Measurements from ENCODE around the gene ADAMTS2. TPM values are rescaled to one million over a fixed set of nuclear protein-coding genes. Genes with fewer than 3 reads are reported as not detected.

Gene ADAMTS2
- polyA plus RNA-seq, 3 donors from 2014 or later, result 0.03 TPM; not detected in 2

DNA sequence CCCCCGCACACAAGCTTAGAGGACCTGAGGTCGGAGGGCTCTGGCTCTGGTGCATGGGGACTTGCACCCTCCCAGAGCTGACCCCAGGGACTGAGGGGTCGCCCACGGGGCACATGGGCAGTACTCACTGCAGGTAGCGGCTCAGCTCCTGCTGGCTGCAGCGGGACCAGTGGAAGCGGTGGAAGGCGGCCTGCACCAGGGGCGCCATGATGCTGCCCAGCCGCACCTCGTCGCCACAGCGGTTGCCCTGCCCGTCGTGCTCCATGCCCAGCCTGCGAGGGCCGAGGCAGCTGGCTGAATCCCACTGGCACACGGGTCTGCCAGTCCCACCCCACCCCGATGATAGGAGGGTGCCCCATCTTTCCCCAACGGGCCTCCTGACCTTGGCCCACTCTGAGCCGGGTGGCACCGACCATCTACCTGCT lies 191.3 kb downstream of the ADAMTS2 start:
- H3K4me3 Mint-ChIP-seq, result no peak overlapping the region
- no peak overlapping the region for H3K27ac Mint-ChIP-seq
- no peaks in the 10 kb centered on the region for H3K36me3 Mint-ChIP-seq
- peaks cover 3 to 4% (median 3%) of the 10 kb centered on the region in 3 donors for H3K27me3 Mint-ChIP-seq (ENCODE audit: low read depth in 3 of 3)
- H3K4me1 Mint-ChIP-seq, result no peaks in the 10 kb centered on the region
- DNase-seq, result no peak
- peaks cover 0 to 2% (median 0%) of the 10 kb centered on the region in 6 donors for H3K9me3 Mint-ChIP-seq

DNA sequence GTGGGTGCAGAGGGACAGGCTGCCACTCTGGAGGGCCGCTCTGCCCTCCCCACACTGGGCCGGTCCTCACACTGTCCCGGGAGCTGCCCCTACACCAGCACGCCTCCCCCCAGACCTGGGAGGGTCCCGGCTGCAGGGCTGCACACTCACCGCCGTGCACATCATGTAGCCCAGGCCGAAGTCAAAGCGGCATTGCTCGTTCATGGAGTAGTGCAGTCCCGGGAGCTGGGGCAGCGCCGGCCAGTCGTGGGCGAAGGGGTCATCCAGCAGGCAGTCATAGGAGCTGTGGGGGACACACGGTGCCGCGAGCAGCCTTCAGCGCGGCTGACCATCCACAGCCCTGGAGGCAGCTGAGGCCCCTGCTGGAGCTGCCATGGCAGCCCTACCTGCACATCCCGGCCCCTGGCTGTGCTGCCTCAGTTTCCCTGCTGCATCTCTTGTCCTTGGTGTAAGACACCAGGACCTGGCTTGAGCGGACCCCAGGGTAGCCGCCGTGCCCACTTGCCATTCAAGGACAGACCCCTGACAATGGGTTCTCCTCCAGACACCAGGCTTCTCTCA lies 191.8 kb downstream of the ADAMTS2 start:
- Mint-ChIP-seq H3K4me1 (no peaks in the 10 kb centered on the region), H3K36me3 (no peaks in the 10 kb centered on the region), H3K9me3 (peaks cover 0 to 2% (median 0%) of the 10 kb centered on the region in 6 donors), H3K27ac (no peak overlapping the region), H3K27me3 (ENCODE audit: low read depth in 3 of 3) (peaks cover 1 to 4% (median 3%) of the 10 kb centered on the region in 3 donors), H3K4me3 (no peak overlapping the region)
- no peak for DNase-seq

DNA sequence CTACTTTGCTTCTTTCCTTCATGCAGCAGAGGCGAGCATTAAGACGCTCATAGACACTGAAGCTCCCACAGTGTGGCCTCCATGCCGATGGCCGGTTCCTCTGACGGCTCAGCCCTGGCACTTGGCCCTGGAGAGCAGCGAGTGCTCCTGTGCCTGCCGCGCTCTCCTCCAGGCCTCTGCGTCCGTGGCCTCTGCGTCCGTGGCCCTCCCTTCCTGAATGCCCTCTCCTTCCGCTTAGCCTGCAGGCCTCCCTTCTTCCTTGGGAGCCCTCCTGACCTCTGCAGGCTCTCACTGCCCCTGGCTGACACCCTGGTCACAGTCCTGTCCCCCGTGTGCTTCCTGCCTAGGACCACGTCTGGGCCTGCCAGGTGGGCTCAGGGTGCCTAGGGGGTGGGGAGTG lies 192.3 kb downstream of the ADAMTS2 start:
- no peaks in the 10 kb centered on the region for H3K4me1 Mint-ChIP-seq
- H3K4me3 Mint-ChIP-seq, result no peak overlapping the region
- peaks cover 0 to 2% (median 0%) of the 10 kb centered on the region in 6 donors for H3K9me3 Mint-ChIP-seq
- no peak overlapping the region for H3K27ac Mint-ChIP-seq
- no peaks in the 10 kb centered on the region for H3K36me3 Mint-ChIP-seq
- H3K27me3 Mint-ChIP-seq (ENCODE audit: low read depth in 3 of 3), result peaks cover 1 to 4% (median 3%) of the 10 kb centered on the region in 3 donors
- DNase-seq, result no peak

DNA sequence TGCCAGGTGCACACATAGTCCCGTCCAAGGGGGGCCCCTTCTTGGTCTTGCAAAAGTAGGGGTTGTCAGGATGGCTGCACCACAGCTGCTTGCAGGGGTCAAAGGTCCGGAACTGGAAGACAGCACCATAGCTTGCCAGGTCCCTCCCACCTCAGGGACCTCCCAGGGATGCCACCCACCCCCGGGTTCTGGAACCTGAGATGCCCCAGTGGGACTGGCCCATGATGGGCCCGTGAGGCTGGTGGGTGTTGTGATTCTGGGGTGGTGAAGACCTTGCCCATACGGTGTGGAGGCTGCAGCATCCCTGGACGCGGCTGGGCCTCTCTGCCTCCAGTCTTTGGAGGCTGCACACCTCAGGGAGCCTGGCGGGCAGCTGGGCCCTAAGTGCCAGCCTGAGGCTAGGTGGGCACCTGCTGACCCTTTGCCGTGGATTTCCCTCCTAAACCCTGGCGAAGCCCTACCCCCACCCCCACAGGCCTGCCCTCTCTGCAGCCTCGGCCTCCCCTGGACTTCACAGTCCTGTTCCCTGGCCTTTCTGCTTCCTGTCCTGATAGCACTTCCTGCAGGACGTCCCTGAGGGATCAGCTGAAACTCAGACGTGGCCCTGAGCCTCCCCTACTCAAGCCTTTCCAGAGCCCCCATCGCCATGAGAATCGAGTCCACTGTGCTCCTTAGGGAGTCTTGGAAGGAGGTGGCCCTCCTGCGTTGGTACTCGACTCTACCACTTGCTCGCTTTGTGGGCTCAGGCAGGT lies 192.9 kb downstream of the ADAMTS2 start:
- Mint-ChIP-seq H3K4me3 (no peak overlapping the region), H3K36me3 (no peaks in the 10 kb centered on the region), H3K27ac (no peak overlapping the region), H3K9me3 (peaks cover 0 to 2% (median 0%) of the 10 kb centered on the region in 6 donors), H3K27me3 (ENCODE audit: low read depth in 3 of 3) (peaks cover 1 to 3% (median 2%) of the 10 kb centered on the region in 3 donors), H3K4me1 (no peaks in the 10 kb centered on the region)
- DNase-seq, result no peak

DNA sequence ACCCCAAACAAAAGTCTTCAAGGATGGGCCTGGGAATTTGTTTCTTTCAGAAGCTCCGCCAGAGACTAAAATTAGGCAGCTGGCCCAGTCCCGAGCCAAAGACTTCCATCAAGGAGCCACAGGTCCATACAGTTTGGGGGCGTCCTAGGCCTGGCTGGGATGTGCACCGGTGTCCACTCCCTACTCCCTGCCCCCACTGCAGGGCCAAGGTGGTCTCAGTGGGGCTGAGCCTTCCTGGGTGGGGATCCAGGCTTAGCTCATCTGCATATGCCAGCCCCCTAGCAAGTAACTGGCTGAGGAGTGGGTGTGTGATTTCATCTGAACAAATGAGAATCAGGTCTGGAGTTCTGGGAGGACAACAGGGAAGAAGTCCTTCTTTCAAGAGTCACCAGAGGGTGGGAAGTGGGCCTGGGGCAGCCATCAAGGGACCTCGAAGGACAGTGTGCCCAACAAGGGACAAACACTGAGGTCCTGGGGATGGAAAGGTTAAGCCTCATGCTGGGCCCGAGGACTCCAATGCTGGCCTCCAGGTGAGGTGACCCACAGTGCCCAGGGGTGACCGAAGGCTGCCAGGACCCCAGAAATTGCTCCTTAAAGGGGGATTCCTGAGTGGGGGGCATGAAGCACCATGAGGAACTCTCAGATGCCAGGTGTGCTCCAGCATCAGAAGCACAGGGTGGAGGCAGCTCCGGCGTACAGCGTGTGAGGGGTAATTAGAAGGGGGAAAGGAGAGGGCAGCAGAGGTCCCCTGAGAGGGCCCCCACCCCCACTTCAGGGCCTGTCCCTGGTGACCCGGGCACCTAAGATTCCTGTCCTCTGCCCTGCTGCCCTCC lies 193.8 kb downstream of the ADAMTS2 start:
- H3K4me3 Mint-ChIP-seq, result no peak overlapping the region
- H3K27ac Mint-ChIP-seq, result no peak overlapping the region
- H3K9me3 Mint-ChIP-seq, result peaks cover 0 to 2% (median 0%) of the 10 kb centered on the region in 6 donors
- peaks cover 1 to 3% (median 2%) of the 10 kb centered on the region in 3 donors for H3K27me3 Mint-ChIP-seq (ENCODE audit: low read depth in 3 of 3)
- no peaks in the 10 kb centered on the region for H3K4me1 Mint-ChIP-seq
- no peaks in the 10 kb centered on the region for H3K36me3 Mint-ChIP-seq
- no peak for DNase-seq

DNA sequence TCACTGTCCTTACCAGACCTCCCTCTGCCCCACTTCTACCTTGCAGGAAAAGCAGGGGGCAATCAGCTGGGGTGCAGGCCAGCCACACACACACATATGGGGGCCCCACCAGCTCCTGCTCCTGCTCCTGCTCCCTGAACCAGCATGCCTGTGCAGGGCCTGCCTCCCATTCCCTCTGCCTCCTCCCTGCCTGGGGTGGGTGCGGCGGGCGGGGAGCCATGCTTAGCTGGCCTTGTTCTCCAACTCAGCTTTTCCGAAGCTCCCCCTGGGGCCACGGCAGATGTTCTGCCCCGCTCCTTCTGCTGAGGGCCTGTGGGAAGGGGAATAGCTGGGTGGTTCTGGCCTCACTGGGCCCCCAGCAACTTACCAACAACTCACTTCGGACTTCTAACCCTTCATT lies 195.2 kb downstream of the ADAMTS2 start:
- no peaks in the 10 kb centered on the region for H3K4me1 Mint-ChIP-seq
- no peak for DNase-seq
- no peak overlapping the region for H3K27ac Mint-ChIP-seq
- H3K27me3 Mint-ChIP-seq (ENCODE audit: low read depth in 3 of 3), result peaks cover 0 to 3% (median 2%) of the 10 kb centered on the region in 3 donors
- no peak overlapping the region for H3K4me3 Mint-ChIP-seq
- no peaks in the 10 kb centered on the region for H3K36me3 Mint-ChIP-seq
- peaks cover 0 to 2% (median 0%) of the 10 kb centered on the region in 6 donors for H3K9me3 Mint-ChIP-seq

DNA sequence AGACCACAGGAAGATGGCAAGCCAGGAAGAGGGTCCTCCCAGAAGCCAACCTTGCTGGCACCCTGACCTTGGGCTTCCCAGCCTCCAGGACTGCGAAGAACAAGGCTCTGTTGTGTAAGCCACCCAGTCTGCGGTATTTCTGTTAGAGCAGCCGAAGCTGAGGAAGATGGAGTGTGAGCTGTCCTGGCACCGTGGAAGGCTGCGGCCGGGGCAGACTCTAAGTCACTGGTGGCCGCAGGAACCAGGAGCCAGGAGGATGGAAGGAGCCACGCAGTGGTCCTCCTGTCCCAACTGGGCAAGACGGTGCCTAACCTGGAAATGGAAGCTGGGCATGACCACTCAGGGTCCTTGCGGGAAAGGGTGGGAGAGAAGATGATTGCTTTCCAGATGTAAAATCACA lies 196.0 kb downstream of the ADAMTS2 start:
- Mint-ChIP-seq H3K36me3 (no peaks in the 10 kb centered on the region), H3K4me1 (no peaks in the 10 kb centered on the region), H3K27ac (no peak overlapping the region), H3K4me3 (no peak overlapping the region), H3K9me3 (peaks cover 0 to 2% (median 0%) of the 10 kb centered on the region in 6 donors), H3K27me3 (ENCODE audit: low read depth in 3 of 3) (peaks cover 0 to 3% (median 2%) of the 10 kb centered on the region in 3 donors)
- DNase-seq, result no peak

DNA sequence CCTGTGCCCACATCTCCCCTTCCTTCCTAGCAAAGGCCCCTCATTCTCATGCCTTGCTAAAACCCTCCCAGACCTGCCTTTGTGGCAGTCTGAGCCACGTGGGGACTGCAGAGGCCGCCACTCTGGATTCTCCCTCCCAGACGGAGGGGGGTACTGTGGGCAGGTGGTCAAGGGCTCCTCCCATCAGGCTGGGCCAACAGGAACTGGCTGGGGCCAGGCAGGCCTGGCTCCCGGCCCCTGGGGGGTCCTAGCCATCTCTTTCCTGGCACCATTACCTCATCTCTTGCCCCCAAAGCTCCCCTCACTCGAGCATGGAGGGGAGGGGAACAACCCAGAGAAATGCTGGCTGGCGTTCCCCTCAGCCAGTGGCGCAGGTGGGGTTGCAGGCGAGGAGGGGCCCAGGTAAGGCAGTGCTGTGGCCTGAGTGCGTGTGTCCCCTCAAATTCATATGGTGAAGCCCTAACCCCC lies 196.5 kb downstream of the ADAMTS2 start:
- no peaks in the 10 kb centered on the region for H3K4me1 Mint-ChIP-seq
- H3K27ac Mint-ChIP-seq, result no peak overlapping the region
- H3K27me3 Mint-ChIP-seq (ENCODE audit: low read depth in 3 of 3), result peaks cover 0 to 3% (median 2%) of the 10 kb centered on the region in 3 donors
- H3K36me3 Mint-ChIP-seq, result no peaks in the 10 kb centered on the region
- H3K9me3 Mint-ChIP-seq, result peaks cover 0 to under 1% (median 0%) of the 10 kb centered on the region in 6 donors
- H3K4me3 Mint-ChIP-seq, result no peak overlapping the region
- DNase-seq, result no peak

DNA sequence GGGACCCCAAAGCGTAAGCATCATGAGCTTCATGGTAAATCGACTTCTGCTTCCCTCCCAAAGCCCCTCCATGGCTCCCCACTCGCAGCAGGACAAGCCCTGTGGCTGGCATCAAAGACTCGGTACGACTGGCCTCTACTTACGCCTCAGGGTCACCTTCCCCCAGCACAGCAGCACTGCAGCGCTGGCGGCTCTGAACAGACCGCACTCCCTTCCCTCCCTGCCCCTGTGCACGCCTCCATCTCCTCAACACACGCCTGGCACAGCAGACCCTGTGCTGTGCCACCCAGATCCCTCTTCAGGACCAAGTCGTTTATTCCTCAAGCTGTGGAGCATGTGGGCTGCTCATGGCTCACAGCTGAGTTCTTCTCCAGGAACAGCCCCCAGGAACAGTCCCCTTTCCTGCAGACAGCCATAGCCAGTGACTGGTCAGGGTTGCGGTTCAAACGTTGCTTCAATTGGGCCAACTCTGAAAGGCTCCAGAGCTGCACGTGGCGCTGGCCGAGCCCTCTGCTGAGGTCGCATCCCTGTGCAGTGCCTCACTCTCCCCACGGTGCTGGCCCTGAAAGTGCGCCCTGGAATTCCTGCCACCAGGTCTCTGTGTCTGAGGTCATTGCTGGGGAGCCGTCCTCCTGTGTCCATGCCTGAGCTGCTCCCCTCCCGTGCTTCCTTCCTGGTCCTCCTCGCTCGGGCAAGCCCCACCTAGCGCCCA lies 197.1 kb downstream of the ADAMTS2 start:
- Mint-ChIP-seq H3K9me3 (no peaks in the 10 kb centered on the region), H3K4me1 (no peaks in the 10 kb centered on the region), H3K36me3 (no peaks in the 10 kb centered on the region), H3K27me3 (ENCODE audit: low read depth in 3 of 3) (peaks cover 0 to 3% (median 2%) of the 10 kb centered on the region in 3 donors), H3K27ac (no peak overlapping the region), H3K4me3 (no peak overlapping the region)
- DNase-seq, result no peak

DNA sequence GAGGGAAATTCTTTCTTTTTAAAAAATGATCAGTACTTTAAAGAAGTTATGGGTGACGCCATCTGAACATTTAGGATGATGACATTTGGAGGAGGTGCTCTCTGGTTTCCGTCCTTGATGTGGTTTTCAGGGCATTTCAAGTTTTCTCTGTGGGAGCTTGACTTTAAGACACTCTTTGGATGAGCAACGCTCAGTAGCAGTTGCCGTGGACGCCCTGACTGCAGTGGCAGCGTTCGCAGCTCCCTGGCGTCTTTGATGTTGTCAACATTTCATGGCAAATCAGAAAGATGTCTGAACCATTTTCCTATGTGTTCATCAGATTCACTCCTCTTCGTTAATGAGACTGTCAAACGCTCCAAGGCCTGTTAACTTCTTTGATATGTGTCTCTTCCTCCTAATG lies 199.0 kb downstream of the ADAMTS2 start:
- Mint-ChIP-seq H3K36me3 (no peaks in the 10 kb centered on the region), H3K4me1 (no peaks in the 10 kb centered on the region), H3K27ac (no peak overlapping the region), H3K27me3 (ENCODE audit: low read depth in 3 of 3) (peaks cover 0 to 3% (median 2%) of the 10 kb centered on the region in 3 donors), H3K9me3 (peaks cover 0 to 2% (median 0%) of the 10 kb centered on the region in 6 donors), H3K4me3 (no peak overlapping the region)
- no peak for DNase-seq

DNA sequence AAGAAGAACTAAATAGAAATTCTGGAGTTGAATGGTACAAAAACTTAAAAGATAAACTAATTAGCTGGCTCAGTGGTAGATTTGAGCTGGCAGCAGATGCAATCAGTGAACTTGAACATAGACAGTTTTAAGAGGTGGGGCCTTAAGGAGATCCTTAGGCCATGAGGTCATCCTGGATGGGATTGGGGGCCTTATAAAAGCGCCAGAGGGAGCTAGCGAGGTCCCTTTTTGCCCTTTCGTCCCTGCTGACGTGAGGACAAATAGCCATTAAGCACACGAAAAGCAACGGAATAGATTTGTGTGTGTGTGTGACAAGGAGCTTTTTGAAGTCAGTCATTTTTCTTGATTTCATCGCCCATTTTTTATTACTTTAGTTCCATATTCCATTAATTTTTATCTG lies 201.8 kb downstream of the ADAMTS2 start:
- H3K27ac Mint-ChIP-seq, result no peak overlapping the region
- peaks cover 0 to 2% (median 0%) of the 10 kb centered on the region in 6 donors for H3K9me3 Mint-ChIP-seq
- no peaks in the 10 kb centered on the region for H3K36me3 Mint-ChIP-seq
- H3K27me3 Mint-ChIP-seq (ENCODE audit: low read depth in 3 of 3), result no peaks in the 10 kb centered on the region
- no peak overlapping the region for H3K4me3 Mint-ChIP-seq
- H3K4me1 Mint-ChIP-seq, result no peaks in the 10 kb centered on the region
- no peak for DNase-seq

DNA sequence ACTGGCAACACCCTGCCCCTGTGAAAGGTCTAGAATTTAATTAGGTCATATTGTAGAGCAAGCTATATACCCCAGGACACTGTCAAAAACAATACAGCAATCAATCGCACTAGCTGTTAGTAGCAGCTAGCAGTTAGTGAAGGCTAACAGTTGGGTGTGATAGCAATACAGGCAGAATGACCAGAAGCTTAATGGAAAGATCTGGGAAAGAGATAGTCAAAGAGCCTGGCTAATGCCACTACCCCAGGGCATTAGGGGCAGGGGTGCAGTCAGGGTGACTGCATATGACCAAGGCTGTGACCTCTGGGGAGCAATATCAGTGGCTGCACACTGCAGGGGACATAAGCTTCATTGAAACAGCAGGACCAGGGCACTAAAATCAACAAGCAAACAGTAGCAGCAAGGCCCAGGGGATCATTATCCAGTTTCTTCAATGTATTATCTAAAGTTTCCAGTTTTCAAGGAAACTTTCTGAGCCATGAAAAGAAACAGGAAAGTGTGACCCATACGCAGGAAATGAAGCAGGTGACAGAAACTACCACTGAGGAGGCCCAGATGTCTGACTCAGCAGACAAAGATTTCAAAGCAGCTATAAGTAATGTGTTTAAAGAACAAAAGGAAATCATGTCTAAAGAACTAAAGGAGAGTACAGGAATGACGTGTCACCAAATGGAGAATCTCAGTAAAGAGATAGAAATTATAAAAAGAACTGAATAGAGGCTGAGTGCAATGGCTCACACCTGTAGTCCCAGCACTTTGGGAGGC lies 202.6 kb downstream of the ADAMTS2 start:
- H3K9me3 Mint-ChIP-seq, result peaks cover 0 to 2% (median 0%) of the 10 kb centered on the region in 6 donors
- no peaks in the 10 kb centered on the region for H3K36me3 Mint-ChIP-seq
- no peaks in the 10 kb centered on the region for H3K4me1 Mint-ChIP-seq
- H3K27ac Mint-ChIP-seq, result no peak overlapping the region
- no peak for DNase-seq
- no peak overlapping the region for H3K4me3 Mint-ChIP-seq
- H3K27me3 Mint-ChIP-seq (ENCODE audit: low read depth in 3 of 3), result no peaks in the 10 kb centered on the region

DNA sequence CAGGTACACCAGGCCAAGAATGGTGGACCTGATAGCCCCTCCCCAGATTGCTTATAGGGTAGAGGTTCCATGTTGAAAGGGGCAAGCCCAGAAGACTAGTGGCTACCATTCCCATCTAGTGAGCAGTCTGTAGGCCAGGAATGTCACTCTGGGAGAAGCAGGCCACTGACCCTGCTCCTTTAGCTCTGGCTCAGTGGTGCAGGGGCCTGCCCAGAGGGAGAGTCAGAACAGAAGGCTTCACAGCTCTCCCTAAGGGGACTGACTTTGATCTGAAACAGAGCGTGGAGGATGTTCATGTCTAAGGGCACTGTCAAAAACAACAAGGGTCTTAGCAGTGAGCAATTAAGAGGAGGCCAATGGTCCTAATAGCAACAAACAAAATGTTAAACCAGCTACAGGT lies 203.4 kb downstream of the ADAMTS2 start:
- Mint-ChIP-seq H3K36me3 (no peaks in the 10 kb centered on the region), H3K4me3 (no peak overlapping the region), H3K9me3 (peaks cover 0 to 2% (median 0%) of the 10 kb centered on the region in 6 donors), H3K4me1 (no peaks in the 10 kb centered on the region), H3K27ac (no peak overlapping the region), H3K27me3 (ENCODE audit: low read depth in 3 of 3) (no peaks in the 10 kb centered on the region)
- DNase-seq, result no peak
